GM19023 (cell line): Measurements from ENCODE around the gene TMEM52.

ENCODE experiments used
- ATAC-seq: cut with Tn5 transposase; IDR thresholded peaks from one replicate; pipeline ENCODE4 v1.9.1; 2021; ENCODE audit warnings: mild to moderate bottlenecking, moderate library complexity; ENCODE audit not compliant: unreplicated experiment

TMEM52 gene

GRCh38 chr1:1928231-1929101 is 9.4 kb upstream of the TMEM52 start:
- no peak for ATAC-seq

GRCh38 chr1:1927751-1928150 is 8.7 kb upstream of the TMEM52 start:
- ATAC-seq = no peak

DNA sequence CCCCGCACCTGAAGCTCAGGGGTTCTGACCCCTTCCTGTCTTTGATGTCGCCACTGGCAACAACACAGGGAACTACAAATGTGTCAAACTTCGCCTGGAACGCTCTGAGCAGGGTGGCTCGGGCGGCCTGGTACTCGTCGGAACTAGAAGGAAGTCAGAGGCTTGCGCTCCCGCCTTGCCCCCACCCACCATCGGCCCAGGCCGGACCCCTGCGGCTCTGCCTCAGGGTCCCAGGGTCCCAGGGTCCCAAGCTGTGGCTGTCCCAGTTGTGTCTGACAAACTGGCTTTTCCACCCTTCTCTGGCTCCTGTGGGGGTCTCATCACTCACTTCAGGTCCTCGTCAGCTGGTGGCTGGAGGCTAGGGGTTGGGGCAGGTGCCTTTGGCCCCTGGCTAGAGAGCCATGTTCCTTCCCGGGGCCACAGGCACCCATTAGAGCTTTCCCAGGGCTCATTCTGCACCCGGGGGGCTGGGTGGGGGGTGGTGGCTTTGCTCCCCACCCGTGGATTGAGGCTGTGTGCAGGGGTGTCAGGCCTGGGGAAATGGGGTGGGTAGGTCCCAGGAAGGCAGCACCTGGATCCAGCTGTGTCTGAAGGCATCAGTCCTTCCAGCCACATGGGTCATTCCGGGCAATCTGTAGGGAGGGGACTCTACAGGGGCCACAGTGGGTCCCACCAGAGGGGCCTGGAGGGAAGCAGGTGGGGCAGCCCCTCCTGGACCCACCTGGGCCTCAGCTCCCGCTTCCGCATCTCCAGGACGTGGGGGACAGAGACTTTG is 8.0 kb upstream of the TMEM52 start:
- ATAC-seq = no peak

GRCh38 chr1:1926346-1926811 is 7.3 kb upstream of the TMEM52 start:
- ATAC-seq = no peak

DNA sequence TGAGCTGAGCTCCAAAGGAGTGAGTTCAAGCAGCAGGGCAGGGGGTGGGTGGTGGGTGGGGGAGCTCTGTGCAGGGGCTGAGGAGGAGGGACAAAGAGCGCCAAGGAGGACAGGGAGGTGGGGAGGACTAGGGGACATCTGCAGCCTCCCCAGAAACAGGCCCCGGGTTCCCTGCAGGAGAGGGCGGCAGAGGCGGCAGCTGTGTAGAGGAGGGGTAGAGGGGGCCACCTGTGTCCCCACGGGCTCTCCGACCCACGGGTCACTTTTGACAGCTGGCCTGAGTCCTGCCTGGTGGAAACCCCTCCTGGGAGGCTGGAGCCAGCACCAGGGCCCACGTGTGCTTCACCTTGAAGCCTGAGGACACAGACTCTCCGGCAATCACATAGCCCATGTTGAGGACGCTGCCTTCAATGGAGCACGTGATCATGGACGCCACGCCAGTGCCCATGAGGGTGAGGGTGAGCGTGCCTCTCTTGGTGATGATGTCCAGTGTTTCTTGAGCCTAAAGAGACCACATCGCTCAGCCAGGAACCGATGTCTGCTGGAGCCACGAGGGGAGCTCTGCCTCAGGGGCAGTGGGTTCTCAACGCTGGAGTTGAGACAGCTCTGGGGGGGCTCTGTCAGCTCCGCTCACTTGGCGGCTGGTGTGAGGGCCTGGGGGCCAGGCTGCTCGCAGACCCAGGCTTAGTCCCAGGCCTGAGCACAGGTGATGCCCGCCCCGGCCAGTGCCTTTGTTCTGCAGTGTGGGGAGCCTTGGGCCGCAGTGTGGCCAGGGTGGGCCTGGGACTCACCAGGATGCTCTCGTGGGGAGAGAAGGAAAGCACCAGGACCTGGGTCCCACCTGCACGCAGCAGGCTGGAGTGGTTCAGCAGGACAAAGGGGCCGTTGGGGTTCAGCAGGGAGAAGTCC is 6.6 kb upstream of the TMEM52 start:
- no peak for ATAC-seq

DNA sequence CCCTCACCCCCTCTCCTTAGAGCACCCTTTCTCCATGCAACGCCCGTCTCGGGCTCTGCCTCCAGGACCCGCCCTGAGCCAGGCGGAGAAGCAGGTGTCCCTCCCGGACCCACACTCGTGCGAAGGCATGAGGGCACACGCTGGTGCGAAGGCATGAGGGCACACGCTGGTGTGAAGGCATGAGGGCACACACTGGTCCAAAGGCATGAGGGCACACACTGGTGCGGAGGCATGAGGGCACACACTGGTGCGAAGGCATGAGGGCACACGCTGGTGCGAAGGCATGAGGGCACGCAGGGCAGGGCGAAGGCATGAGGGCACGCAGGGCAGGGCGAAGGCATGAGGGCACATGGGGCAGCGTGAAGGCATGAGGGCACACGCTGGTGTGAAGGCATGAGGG is 5.8 kb upstream of the TMEM52 start:
- no peak for ATAC-seq

- ATAC-seq = no peak
Measured at GRCh38 chr1:1924386-1924785, 5.3 kb upstream of the TMEM52 start.

DNA sequence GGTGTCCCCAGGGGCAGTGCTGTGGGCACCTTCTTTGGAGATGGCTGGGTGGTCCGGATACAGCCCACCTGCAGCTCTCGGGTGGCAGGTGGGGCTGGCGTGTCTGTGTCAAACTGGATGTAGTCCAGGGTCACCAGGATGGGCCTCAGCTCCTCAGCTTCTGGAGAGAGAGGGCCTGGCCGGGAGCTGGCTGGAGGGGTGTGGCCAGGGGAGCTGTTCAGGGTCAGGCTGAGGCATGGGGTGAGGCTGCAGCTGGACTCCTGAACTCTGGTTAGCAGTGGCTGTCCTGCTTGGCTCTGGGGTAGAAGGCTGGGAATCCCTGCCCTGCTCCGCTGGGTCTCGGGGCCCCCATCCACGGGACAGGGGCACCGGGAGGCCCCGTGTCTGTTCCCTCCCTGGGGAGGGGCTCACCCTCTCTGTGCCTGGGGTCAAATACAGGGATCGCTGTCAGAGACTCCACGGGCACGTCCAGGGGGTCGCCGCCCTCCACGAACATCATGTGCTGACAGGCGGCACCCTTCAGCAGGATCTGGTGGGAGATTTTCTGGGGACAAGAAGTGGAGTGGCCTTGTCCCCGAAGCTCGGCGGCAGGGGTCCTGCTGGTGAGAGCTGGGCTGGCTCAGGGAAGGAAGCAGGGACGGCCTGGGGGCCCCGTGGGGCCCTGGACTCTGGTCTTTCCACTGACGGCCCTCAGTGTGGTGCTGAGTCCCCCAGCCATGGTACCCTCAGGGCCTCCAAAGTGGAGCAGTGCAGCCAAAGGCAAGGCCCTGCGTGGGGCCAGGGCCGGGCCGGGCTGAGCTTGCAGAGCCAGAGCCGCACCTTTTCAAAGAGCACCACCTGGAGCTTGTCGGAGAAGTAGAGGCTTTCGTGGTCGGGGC is 4.1 kb upstream of the TMEM52 start:
- ATAC-seq = no peak

GRCh38 chr1:1922702-1922955 is 3.5 kb upstream of the TMEM52 start:
- ATAC-seq = no peak

DNA sequence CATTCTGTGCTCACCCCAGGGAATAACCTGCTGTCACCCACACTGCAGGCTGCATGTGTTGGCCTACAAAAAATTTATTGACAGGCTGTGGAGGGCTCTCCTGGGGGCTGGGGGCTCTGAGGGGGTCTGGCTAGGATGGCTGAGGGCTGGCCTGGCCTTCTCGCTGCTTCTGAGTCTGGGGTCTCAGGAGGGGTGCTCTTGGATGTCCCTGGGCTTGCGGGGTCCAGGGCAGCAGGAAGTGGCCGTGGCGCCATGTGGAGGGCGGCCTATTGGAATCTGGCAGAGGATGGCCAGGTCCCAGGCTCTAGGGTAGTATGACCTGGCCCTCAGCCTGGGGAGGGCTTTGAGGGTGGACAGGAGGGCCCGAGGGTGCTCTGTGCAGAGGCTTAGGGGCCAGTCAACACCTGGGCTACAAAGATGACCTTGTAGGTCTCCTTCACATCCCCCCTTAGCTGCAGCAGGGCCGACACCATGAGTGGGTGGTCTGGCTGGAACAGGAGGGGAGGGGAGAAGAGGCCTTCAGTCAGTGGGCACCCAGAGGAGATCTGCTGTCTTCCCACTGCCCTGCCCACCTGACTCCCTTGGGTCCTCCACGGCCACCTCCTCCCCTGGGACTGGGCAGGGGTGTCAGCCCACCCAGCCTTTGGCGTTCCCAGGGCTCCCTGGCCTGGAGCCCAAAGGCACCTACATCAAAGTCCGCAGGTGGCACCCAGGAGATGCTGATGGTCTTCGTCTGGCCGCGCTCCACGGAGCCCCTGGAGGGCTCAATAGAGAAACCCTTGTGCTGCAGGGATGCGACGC is 3.0 kb upstream of the TMEM52 start:
- no peak for ATAC-seq

- ATAC-seq = no peak
Measured at GRCh38 chr1:1921459-1921862, 2.4 kb upstream of the TMEM52 start.

DNA sequence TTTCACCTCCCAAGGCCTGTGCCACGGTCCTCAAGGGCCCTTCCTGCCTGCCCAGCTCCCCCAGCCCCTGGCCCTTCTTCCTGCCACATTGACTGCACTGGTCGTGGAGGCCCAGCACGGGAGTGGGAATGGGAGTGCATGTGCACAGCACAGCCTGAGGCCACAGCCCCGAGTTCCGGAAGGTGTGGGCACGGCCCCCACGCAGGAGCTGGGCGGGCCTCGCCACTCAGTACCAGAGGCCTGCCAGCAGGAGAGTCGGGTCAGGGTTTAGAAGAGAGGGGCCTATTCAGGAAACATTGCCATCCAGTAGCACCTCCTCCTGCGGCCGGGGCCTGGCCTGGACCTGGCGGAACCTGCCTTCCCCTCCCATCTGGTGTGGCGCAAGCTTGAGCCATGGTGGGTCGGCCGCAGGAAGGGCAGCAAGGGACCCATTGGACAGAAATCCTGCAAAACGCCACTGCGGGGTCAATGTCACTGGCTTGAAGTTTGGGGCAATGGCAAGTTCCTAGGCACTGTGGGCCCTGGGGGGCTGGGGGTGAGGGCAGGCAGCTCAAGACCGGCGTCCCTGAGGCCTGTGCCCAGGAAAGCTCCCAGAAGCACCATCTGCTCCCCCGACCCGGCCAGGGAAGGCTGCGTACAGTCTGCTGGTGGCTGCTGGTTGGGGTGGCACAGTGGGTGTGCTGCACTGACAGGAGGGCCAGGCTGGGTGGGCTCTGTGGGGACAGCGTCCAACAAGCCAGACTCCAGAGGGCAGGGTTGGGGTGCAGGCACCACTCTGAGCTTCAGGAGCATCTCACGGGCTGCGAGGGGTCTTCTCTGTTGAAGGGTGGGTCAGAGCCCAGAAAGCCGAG is 1.8 kb upstream of the TMEM52 start:
- no peak for ATAC-seq

- ATAC-seq = no peak
Measured at GRCh38 chr1:1920057-1920607, 1.1 kb upstream of the TMEM52 start.

- peak; percentile 79 for ATAC-seq
Measured at GRCh38 chr1:1919304-1920056, 401 bp upstream of the TMEM52 start.

DNA sequence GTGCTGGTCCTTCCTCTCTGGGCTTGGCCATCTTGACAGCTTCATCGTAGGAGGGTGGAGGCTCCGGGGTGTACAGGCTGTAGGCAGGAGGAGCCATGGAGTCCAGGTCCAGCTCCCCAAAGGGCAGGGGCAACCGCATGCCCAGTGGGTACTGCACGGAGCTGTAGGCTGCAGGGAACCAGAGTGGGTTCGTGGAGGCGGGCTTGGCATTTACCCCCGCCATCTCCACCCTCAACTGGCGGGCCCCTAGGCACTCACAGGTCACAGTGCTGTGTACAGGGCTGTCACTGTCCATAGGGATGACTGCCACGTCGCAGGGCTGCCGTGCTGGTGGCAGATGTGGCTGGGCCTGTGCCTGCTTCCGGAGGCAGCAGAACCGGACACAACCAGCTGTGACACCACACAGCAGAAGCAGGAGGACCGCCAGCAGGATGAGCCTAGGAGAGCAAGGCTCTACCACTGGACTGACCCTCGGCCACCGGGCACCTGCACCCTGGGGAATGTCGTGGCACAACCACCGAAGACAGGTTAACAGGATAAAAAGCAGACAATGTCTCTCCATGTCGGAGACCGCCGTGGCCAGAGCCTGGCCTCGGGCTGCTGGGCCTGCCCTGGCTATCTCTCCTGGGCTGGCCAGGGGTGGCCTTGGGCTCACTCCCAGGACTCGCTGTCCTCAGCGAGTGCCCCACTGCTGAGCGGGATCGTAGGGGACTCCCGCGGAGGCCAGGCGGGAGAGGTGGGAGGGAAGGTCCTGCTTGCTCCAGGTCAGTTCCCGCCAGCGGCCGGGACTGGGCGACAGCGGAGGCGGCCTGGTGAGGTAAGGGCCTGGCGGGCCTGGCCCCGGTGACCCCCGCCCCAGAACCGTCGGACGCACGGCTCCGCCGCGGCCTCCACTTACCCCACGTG is 831 bp downstream of the TMEM52 start:
- ATAC-seq = no peak

DNA sequence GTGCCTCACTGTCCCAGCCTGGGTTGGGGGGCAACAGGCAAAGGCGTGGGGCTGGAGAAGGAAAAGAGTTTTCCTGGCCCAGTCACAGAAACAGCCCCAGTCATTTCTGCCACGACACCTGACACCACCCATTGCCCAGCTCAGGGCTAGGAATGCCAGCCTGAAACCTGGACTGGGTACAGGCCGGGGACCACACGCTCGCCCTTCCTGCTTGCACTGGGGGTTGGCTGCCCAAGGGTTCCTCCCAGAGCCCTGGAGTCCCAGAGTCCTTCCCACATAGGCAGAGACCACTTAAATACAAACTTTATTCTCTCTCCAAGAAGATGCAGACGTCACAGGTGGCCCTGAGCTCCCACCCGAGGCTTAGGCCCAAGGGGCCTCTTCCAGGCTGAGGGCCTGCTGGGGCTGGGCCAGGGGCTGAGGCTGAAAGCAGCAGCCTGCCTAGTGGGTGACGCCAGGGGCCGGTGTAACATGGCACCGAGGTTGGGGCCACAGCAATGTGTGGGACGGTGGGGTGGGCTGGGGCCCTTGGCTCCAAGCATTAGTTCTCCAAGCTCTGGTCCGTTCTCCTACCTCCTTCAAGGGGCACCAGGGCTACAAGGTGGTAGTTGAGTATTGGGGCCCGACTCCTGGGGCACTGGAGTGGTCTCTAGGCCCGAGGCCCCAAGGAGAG is 1.6 kb downstream of the TMEM52 start:
- no peak for ATAC-seq
